22Rv1 (cell line): ENCODE data around the gene CCND3.

Experiments used
- ZFX ChIP-seq: fragments of 450-650 bp; IDR thresholded peaks from 2 replicates; pipeline ENCODE4 v1.6.1; 2017; ENCODE audit warnings: antibody characterized with exemption, borderline replicate concordance
- TF ChIP-seq, protein P1 (sequence below): fragments of 450-650 bp; IDR thresholded peaks from 2 replicates; pipeline ENCODE4 v1.5.1; 2017; ENCODE audit warnings: mild to moderate bottlenecking

GRCh38 chr6:41939848-41940758 lies 1.5 kb downstream of the CCND3 start:
- TF ChIP-seq, protein P1, sequence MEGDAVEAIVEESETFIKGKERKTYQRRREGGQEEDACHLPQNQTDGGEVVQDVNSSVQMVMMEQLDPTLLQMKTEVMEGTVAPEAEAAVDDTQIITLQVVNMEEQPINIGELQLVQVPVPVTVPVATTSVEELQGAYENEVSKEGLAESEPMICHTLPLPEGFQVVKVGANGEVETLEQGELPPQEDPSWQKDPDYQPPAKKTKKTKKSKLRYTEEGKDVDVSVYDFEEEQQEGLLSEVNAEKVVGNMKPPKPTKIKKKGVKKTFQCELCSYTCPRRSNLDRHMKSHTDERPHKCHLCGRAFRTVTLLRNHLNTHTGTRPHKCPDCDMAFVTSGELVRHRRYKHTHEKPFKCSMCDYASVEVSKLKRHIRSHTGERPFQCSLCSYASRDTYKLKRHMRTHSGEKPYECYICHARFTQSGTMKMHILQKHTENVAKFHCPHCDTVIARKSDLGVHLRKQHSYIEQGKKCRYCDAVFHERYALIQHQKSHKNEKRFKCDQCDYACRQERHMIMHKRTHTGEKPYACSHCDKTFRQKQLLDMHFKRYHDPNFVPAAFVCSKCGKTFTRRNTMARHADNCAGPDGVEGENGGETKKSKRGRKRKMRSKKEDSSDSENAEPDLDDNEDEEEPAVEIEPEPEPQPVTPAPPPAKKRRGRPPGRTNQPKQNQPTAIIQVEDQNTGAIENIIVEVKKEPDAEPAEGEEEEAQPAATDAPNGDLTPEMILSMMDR = no peak
- TF ChIP-seq ZFX = no peak
